Gastrocnemius medialis (tissue), 4 donors: ENCODE results near the gene ROBO1. TPM values are rescaled to one million over a fixed set of nuclear protein-coding genes. Genes with fewer than 3 reads are reported as not detected.
"Not testable (repeated sequence)": the region's sequence is repeated elsewhere in the genome, so short reads cannot be mapped to it uniquely, and the experiment has no call there.

Experiments used
- ATAC-seq, 2 donors: fragments of 150-250 bp; one replicate each; pipeline ENCODE4 v1.9.1; 2016
- DNase-seq, 2 donors: peaks; one replicate each; pipeline ENCODE4 v3.0.0-alpha.2; 2019
- H3K27ac ChIP-seq, 4 donors: fragments of 200-600 bp; sonication (generic); 1 replicate in 1 of 4; 2 replicates in 3 of 4; pipeline ENCODE4 v1.5.1; 2016 to 2018; ENCODE audit warnings: mild to moderate bottlenecking in 2 of 4, moderate library complexity in 1 of 4
- H3K27me3 ChIP-seq, 3 donors: fragments of 200-600 bp; sonication (generic) in 2 of 3; 1 replicate in 1 of 3; 2 replicates in 2 of 3; pipeline versions ENCODE4 v1.5.1 to v1.6.0; 2016 to 2019; ENCODE audit warnings: mild to moderate bottlenecking in 1 of 3, moderate library complexity in 1 of 3
- H3K36me3 ChIP-seq, 2 donors: fragments of 200-600 bp; sonication (generic) in 1 of 2; one replicate each; pipeline ENCODE4 v1.5.1; 2017 to 2018
- H3K4me1 ChIP-seq, 2 donors: fragments of 200-600 bp; sonication (generic) in 1 of 2; one replicate each; pipeline ENCODE4 v1.5.1; 2016 to 2017; ENCODE audit warnings: mild to moderate bottlenecking in 2 of 2
- H3K4me3 ChIP-seq, 4 donors: fragments of 200-600 bp; sonication (generic) in 3 of 4; 1 replicate in 1 of 4; 2 replicates in 3 of 4; pipeline ENCODE4 v1.5.1; 2016 to 2019; ENCODE audit warnings: mild to moderate bottlenecking in 2 of 4
- H3K9me3 ChIP-seq, 3 donors: fragments of 200-600 bp; sonication (generic) in 2 of 3; 1 replicate in 1 of 3; 2 replicates in 2 of 3; pipeline ENCODE4 v1.5.1; 2016 to 2019
- POLR2A ChIP-seq, 2 donors: fragments of 450-650 bp; IDR thresholded peaks; one replicate each; pipeline ENCODE4 v1.6.1; 2017; ENCODE audit warnings: antibody characterized with exemption in 2 of 2, mild to moderate bottlenecking in 2 of 2, moderate library complexity in 2 of 2
- in situ Hi-C, 4 donors: fragments of 200-750 bp; cut with MboI; loops; one replicate each; pipeline versions ENCODE4 v1.15.0 to v1.8.0; 2017; ENCODE audit warnings: low sequenced_read_pairs in 4 of 4
- intact Hi-C: fragments of 100-400 bp; cut with DNase I; formaldehyde crosslinking; loops from one replicate; pipeline ENCODE4 v1.15.1; 2023; ENCODE audit warnings: low total_unique reads
- total RNA-seq, 4 donors: library from RNA; depleted of rRNA; stranded (reverse); fragments of >200 nt; gene quantifications; one replicate each; pipeline versions ENCODE4 v1.1.0 to v1.2.3, GENCODE V29; 2016
- TF ChIP-seq, protein P1 (sequence below), 5 experiments: fragments of 450-650 bp in 3 of 5; fragments of 200-600 bp in 2 of 5; sonication (generic) in 2 of 5; IDR thresholded peaks in 4 of 5; conservative IDR thresholded peaks in 1 of 5; 1 replicate in 4 of 5; 2 replicates in 1 of 5; pipeline ENCODE4 v1.5.1; 2016 to 2019; ENCODE audit warnings: antibody characterized with exemption in 5 of 5, mild to moderate bottlenecking in 3 of 5, moderate library complexity in 3 of 5

Gene ROBO1
- total RNA-seq, 4 donors from 2014 or later: 4.2 to 16.0 (median 9.5) TPM

- DNase-seq (no peak), ATAC-seq (no peak)
- Histone ChIP-seq H3K4me3 (no peak overlapping the region), H3K36me3 (no peaks in the 10 kb centered on the region), H3K27me3 (no peaks in the 10 kb centered on the region), H3K4me1 (no peaks in the 10 kb centered on the region), H3K27ac (no peak overlapping the region), H3K9me3 (no peaks in the 10 kb centered on the region)
- TF ChIP-seq POLR2A (IDR thresholded peaks at IDR 0.05): no peak
- TF ChIP-seq, protein P1, sequence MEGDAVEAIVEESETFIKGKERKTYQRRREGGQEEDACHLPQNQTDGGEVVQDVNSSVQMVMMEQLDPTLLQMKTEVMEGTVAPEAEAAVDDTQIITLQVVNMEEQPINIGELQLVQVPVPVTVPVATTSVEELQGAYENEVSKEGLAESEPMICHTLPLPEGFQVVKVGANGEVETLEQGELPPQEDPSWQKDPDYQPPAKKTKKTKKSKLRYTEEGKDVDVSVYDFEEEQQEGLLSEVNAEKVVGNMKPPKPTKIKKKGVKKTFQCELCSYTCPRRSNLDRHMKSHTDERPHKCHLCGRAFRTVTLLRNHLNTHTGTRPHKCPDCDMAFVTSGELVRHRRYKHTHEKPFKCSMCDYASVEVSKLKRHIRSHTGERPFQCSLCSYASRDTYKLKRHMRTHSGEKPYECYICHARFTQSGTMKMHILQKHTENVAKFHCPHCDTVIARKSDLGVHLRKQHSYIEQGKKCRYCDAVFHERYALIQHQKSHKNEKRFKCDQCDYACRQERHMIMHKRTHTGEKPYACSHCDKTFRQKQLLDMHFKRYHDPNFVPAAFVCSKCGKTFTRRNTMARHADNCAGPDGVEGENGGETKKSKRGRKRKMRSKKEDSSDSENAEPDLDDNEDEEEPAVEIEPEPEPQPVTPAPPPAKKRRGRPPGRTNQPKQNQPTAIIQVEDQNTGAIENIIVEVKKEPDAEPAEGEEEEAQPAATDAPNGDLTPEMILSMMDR (IDR thresholded peaks at IDR 0.05 in 4 of 5, conservative IDR thresholded peaks at IDR 0.05 in 1 of 5): no peak
- in situ Hi-C loops (no loop called here), intact Hi-C loops (no loop called here)
These were observed 589.2 kb downstream of the ROBO1 start for GRCh38 chr3:79178471-79179180.

- H3K4me1 ChIP-seq: no peaks in the 10 kb centered on the region
- H3K9me3 ChIP-seq: no peaks in the 10 kb centered on the region
- no peaks in the 10 kb centered on the region for H3K36me3 ChIP-seq
- no peaks in the 10 kb centered on the region for H3K27me3 ChIP-seq
- no peak for ATAC-seq
- no peak overlapping the region for H3K4me3 ChIP-seq
- in situ Hi-C loops: no loop called here
- intact Hi-C loops: no loop called here
- TF ChIP-seq, protein P1 (IDR thresholded peaks at IDR 0.05 in 4 of 5, conservative IDR thresholded peaks at IDR 0.05 in 1 of 5): no peak
- TF ChIP-seq POLR2A (IDR thresholded peaks at IDR 0.05): no peak
- no peak overlapping the region for H3K27ac ChIP-seq
- DNase-seq: no peak
These were observed 591.9 kb downstream of the ROBO1 start for GRCh38 chr3:79175870-79176269.

- H3K27ac ChIP-seq, H3K36me3 ChIP-seq, intact Hi-C loops, H3K4me1 ChIP-seq, H3K9me3 ChIP-seq, DNase-seq, H3K4me3 ChIP-seq, ATAC-seq, H3K27me3 ChIP-seq, in situ Hi-C loops: not testable (repeated sequence)
These were observed 594.5 kb downstream of the ROBO1 start for GRCh38 chr3:79173259-79173658.

DNA sequence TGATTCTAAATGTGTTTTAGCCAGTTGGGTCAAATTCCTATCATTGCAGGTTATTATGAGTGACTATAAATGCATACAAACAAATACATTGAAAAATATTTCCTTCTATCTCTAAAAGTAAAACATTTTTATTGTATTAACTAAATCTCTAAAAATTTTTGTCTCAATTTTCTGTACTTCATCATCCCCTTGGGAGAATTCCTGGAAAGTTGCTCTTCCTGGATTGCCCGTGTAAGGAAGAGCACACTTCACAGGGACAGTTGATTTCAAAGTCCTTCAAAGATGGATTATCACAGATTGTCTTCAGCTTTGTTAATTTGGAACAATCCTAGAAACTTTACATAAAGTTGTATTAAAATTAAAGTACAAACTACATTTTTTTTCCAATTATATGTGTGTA, 595.6 kb downstream of the ROBO1 start:
- ATAC-seq (no peak), DNase-seq (no peak)
- in situ Hi-C loops: no loop called here
- Histone ChIP-seq H3K27ac (no peak overlapping the region), H3K4me3 (no peak overlapping the region), H3K9me3 (no peaks in the 10 kb centered on the region), H3K4me1 (no peaks in the 10 kb centered on the region), H3K36me3 (no peaks in the 10 kb centered on the region), H3K27me3 (no peaks in the 10 kb centered on the region)
- TF ChIP-seq, protein P1 (IDR thresholded peaks at IDR 0.05 in 4 of 5, conservative IDR thresholded peaks at IDR 0.05 in 1 of 5): no peak
- no peak for TF ChIP-seq POLR2A (IDR thresholded peaks at IDR 0.05)
- intact Hi-C loops: no loop called here

DNA sequence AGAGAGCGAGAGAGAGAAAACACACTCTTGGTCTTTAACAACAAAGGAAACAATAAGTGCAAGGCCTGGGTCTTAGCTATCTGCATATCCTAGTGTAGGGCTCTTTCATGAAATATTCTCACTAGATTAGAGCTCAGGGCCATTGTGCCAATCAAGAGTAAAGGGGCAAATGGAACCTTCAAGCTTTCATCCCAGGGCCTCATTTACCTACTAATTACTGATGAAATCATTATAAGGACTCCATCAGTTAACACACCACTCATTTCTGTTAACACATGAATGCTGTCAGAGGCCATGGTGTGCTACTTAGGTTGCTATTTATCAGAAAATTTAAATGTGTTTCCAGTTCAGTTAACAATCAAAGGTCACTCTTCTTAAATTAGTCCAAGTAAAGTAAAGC, 597.8 kb downstream of the ROBO1 start:
- Histone ChIP-seq H3K27me3 (no peaks in the 10 kb centered on the region), H3K4me3 (no peak overlapping the region), H3K4me1 (no peaks in the 10 kb centered on the region), H3K36me3 (no peaks in the 10 kb centered on the region), H3K9me3 (no peaks in the 10 kb centered on the region), H3K27ac (no peak overlapping the region)
- ATAC-seq (no peak), DNase-seq (no peak)
- TF ChIP-seq POLR2A (IDR thresholded peaks at IDR 0.05): no peak
- TF ChIP-seq, protein P1 (IDR thresholded peaks at IDR 0.05 in 4 of 5, conservative IDR thresholded peaks at IDR 0.05 in 1 of 5): no peak
- in situ Hi-C loops (no loop called here), intact Hi-C loops (no loop called here)
